ENCODE results near the gene HDAC9. TPM values are rescaled to one million over a fixed set of nuclear protein-coding genes. Genes with fewer than 3 reads are reported as not detected.

Gene HDAC9
- total RNA-seq, 4 donors from 2014 or later = 63.0 to 130 (median 107) TPM

- no peak overlapping the region for H3K4me3 ChIP-seq
- intact Hi-C loops (cut with DNase I) = no loop called here
- H3K27ac ChIP-seq (replicated peaks in 1 of 4) = no peak overlapping the region
- 57% methylated on average over 1 of the region's 1 CpG for WGBS
- no peak for DNase-seq (ENCODE audit: extremely low spot score)
- TF ChIP-seq POLR2AphosphoS5 (IDR thresholded peaks at IDR 0.05) (no peak), EP300 (IDR thresholded peaks at IDR 0.05) (no peak), CTCF (IDR thresholded peaks at IDR 0.05) (no peak), POLR2A (IDR thresholded peaks at IDR 0.05; ENCODE audit: low read depth) (no peak)
- H3K36me3 ChIP-seq = no peaks in the 10 kb centered on the region
- peaks cover 0 to 8% (median 3%) of the 10 kb centered on the region in 4 donors for H3K4me1 ChIP-seq
- H3K27me3 ChIP-seq = no peaks in the 10 kb centered on the region
- no peaks in the 10 kb centered on the region for H3K9me3 ChIP-seq
Measured at GRCh38 chr7:18859318-18859717, 363.8 kb downstream of the HDAC9 start.

GRCh38 chr7:18860221-18860620, 364.7 kb downstream of the HDAC9 start:
- no peaks in the 10 kb centered on the region for H3K36me3 ChIP-seq
- intact Hi-C loops (cut with DNase I) = no loop called here
- DNase-seq (ENCODE audit: extremely low spot score) = no peak
- H3K9me3 ChIP-seq = no peaks in the 10 kb centered on the region
- H3K4me3 ChIP-seq = no peak overlapping the region
- no peak for TF ChIP-seq CTCF (IDR thresholded peaks at IDR 0.05)
- no peak for TF ChIP-seq POLR2AphosphoS5 (IDR thresholded peaks at IDR 0.05)
- no peak for TF ChIP-seq EP300 (IDR thresholded peaks at IDR 0.05)
- TF ChIP-seq POLR2A (IDR thresholded peaks at IDR 0.05; ENCODE audit: low read depth) = no peak
- H3K4me1 ChIP-seq = peaks cover 0 to 8% (median 3%) of the 10 kb centered on the region in 4 donors
- no peak overlapping the region for H3K27ac ChIP-seq (replicated peaks in 1 of 4)
- no peaks in the 10 kb centered on the region for H3K27me3 ChIP-seq

- no peak overlapping the region for H3K27ac ChIP-seq (replicated peaks in 1 of 4)
- no peak for TF ChIP-seq EP300 (IDR thresholded peaks at IDR 0.05)
- no peak for TF ChIP-seq POLR2A (IDR thresholded peaks at IDR 0.05; ENCODE audit: low read depth)
- 85% methylated on average over 4 of the region's 4 CpGs for WGBS
- DNase-seq (ENCODE audit: extremely low spot score) = no peak
- H3K4me3 ChIP-seq = no peak overlapping the region
- H3K4me1 ChIP-seq = peaks cover 0 to 14% (median 8%) of the 10 kb centered on the region in 4 donors
- intact Hi-C loops (cut with DNase I) = no loop called here
- H3K9me3 ChIP-seq = no peaks in the 10 kb centered on the region
- no peaks in the 10 kb centered on the region for H3K27me3 ChIP-seq
- H3K36me3 ChIP-seq = no peaks in the 10 kb centered on the region
Measured at GRCh38 chr7:18861514-18862118, 366.1 kb downstream of the HDAC9 start.

GRCh38 chr7:18864967-18865366, 369.4 kb downstream of the HDAC9 start:
- Histone ChIP-seq H3K9me3 (no peaks in the 10 kb centered on the region), H3K36me3 (no peaks in the 10 kb centered on the region), H3K27ac (replicated peaks in 1 of 4) (no peak overlapping the region), H3K27me3 (no peaks in the 10 kb centered on the region), H3K4me3 (no peak overlapping the region), H3K4me1 (peaks cover 0 to 12% (median 4%) of the 10 kb centered on the region in 4 donors)
- 93% methylated on average over 3 of the region's 3 CpGs for WGBS
- no peak for DNase-seq (ENCODE audit: extremely low spot score)
- TF ChIP-seq POLR2AphosphoS5 (IDR thresholded peaks at IDR 0.05) (no peak), EP300 (IDR thresholded peaks at IDR 0.05) (no peak), POLR2A (IDR thresholded peaks at IDR 0.05; ENCODE audit: low read depth) (no peak), CTCF (IDR thresholded peaks at IDR 0.05) (no peak)
- intact Hi-C loops (cut with DNase I) = no loop called here

GRCh38 chr7:18866359-18867036, 370.9 kb downstream of the HDAC9 start:
- DNase-seq (ENCODE audit: extremely low spot score) = no peak

More at GRCh38 chr7:18866359-18867036, 370.9 kb downstream of the HDAC9 start:
- H3K9me3 ChIP-seq = no peaks in the 10 kb centered on the region
- no peaks in the 10 kb centered on the region for H3K27me3 ChIP-seq
- no peaks in the 10 kb centered on the region for H3K36me3 ChIP-seq
- no peak overlapping the region for H3K4me3 ChIP-seq
- 49% methylated on average over 4 of the region's 4 CpGs for WGBS
- TF ChIP-seq POLR2A (IDR thresholded peaks at IDR 0.05; ENCODE audit: low read depth) (no peak), POLR2AphosphoS5 (IDR thresholded peaks at IDR 0.05) (peak; percentile 54 to 55)
- H3K27ac ChIP-seq (replicated peaks in 1 of 4) = no peak overlapping the region
- H3K4me1 ChIP-seq = peaks cover 0 to 12% (median 4%) of the 10 kb centered on the region in 4 donors
- intact Hi-C loops (cut with DNase I) = no loop called here
